ENCODE measurements around the gene UBTD2.

- no peak for TF ChIP-seq CTCF (IDR thresholded peaks at IDR 0.05)
- no peak for TF ChIP-seq POLR2A (IDR thresholded peaks at IDR 0.05)
Observed at GRCh38 chr5:172281346-172281745, 2.2 kb downstream of the UBTD2 start.
